GM19397 (cell line): ENCODE data around the gene LMOD1.
"Not testable (repeated sequence)": the region's sequence is repeated elsewhere in the genome, so short reads cannot be mapped to it uniquely, and the experiment has no call there.

Experiments
- ATAC-seq: cut with Tn5 transposase; IDR thresholded peaks from one replicate; pipeline ENCODE4 v1.9.1; 2021; ENCODE audit warnings: mild to moderate bottlenecking, moderate library complexity; ENCODE audit not compliant: unreplicated experiment

The LMOD1 gene

DNA sequence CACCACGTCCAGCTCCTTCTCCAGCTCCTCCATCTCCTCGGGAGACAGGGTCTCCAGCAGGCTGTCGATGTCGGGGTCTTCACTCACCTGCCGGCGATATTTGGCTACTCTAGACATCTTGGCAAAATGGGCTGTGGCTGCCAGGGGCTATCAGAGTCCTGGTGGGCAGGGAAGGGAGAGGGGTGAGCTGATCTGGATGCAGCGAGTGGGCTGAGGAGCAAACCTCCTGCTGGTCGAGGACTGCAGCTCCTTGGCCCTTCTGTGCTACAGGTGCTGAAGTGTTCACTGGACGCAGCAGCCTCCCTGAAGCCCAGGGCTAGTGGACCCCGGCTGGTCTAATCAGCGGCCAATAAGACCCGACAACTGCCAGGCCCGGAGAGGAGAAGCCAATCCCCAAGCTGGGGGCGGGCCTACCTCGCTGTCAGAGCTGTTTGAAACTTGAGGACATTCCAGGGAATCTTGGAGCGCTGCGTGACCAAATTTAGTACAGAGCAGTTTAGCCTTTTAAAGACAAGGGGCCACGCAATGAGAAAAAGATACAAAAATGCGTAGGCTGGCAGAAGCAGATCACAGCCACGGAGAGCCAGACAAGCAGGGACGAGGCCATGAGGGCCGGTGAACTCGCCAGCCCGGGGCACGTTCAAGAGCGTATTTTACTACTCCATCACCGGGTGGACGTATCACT is at the start of gene LMOD1:
Gene LMOD1 (minus strand): TSS at position 325 of the 685 bp plus-strand sequence. CDS start 208 bp downstream, at position 117.
- no peak for ATAC-seq

- no peak for ATAC-seq
Measured at GRCh38 chr1:201990427-201990826, 44.1 kb upstream of the LMOD1 start.

DNA sequence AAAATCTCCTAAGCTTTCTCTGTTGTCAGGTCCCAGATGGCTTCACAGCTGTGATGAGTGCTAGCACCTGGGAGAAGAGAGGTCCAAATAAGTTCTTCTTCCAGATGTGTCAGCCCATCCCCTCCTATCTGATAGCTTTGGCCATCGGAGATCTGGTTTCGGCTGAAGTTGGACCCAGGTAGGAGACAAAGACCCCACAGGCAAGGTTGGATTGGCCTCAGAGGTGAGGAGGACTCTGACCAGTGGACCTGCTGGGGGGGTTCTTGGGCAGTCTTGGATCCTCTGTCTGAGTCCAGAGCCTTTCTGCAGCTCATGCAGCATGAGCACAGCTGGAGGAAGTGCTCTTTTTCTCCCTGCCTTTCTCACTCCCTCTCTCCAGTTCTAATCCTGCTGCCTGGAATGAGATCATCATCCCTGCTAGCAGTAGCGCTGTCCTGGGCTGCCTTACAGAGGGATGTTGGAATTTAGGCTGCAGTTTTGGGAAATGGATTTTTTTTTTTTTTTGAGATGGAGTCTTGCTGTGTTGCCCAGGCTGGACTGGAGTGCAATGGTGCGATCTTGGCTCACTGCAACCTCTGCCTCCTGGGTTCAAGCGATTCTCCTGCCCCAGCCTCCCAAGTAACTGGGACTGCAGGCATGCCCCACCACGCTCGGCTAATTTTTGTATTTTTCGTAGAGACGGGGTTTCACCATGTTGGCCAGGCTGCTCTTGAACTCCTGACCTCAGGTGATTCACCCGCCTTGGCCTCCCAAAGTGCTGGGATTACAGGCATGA is 43.2 kb upstream of the LMOD1 start:
- no peak for ATAC-seq

- ATAC-seq = no peak
Measured at GRCh38 chr1:201988601-201989000, 42.3 kb upstream of the LMOD1 start.

DNA sequence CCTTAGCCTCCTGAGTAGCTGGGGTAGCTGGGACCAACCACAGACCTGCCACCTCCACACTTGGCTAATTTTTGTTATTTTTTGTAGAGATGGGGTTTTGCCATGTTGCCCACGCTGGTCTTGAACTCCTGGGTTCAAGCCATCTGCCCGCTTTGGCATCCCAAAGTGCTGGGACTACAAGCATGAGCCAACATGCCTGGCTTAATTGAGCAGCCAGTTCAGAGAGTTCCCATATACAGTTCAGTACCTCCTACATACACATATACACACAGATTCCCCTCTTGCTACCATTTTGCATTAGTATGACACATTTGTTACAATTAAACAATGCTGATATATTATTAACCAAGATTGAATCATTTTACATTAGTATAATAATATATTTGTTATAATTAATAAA is 39.0 kb upstream of the LMOD1 start:
- ATAC-seq = no peak

DNA sequence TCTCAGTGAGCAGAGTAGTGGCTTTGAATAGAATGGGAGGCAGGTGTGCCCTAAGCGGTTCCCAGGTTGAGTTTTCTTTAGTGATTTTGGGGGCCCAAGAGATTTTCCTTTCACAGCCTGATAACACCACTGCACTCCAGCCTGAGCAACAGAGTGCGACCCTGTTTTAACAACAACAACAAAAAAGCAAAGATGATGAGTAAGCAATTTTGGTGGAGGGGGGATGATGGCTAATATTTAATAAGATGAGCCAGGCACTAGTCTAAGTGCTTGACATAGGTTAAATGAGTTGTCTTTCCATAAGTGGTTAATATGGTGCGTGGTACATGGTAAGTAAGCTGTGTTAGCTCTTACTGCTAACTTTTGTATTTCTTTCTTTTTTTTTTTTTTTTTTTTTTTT is 38.1 kb upstream of the LMOD1 start:
- ATAC-seq = no peak

- ATAC-seq = no peak
Measured at GRCh38 chr1:201983380-201983805, 37.0 kb upstream of the LMOD1 start.

DNA sequence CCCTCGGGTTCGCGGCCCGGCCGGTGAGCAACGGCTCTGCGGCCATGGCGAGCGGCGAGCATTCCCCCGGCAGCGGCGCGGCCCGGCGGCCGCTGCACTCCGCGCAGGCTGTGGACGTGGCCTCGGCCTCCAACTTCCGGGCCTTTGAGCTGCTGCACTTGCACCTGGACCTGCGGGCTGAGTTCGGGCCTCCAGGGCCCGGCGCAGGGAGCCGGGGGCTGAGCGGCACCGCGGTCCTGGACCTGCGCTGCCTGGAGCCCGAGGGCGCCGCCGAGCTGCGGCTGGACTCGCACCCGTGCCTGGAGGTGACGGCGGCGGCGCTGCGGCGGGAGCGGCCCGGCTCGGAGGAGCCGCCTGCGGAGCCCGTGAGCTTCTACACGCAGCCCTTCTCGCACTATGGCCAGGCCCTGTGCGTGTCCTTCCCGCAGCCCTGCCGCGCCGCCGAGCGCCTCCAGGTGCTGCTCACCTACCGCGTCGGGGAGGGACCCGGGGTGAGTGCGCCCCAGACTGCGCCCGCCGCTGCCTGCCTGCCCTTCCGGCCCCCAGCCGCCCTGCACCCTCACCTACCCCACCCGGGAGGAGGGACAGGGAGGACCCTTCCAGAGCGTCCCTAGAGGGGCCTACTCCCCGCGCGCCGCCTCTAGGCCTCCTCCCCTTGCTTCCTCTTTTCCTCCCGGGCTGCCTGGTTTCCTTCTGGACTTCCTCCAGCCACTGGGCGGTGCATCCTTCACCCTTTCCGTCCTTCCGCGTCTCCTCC is 36.5 kb upstream of the LMOD1 start, which contains the start of gene RNPEP:
Gene RNPEP (plus strand): TSS at position 26 of the 757 bp plus-strand sequence. CDS start 19 bp downstream, at position 45.
- ATAC-seq = peak; percentile 78

DNA sequence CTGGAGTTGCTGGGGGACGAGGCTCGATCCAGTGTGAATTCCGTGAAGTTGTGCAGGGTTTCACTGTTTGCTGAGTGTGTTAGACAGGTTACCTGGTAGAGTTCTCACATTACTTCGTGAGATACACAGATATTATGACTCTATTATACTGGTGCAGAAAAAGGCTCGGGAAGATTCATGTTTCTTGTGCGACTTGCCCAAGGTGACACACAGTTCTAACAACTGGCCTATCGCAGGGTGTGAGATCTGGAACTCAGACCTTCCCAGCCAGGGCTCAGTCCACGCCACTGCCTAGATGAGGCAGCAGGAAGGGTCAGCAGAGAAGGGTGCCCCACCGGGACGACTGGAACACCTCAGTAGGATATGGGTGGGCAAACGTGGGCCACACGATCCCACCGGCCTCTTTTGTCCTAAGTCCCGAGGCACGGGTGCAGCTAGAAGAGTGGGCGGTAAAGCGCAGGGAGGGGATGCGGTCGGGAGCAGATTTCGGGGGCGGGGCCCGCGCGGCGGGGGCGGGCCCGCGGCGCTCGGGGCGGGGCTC is 35.8 kb upstream of the LMOD1 start:
- peak; percentile 16 for ATAC-seq

- no peak for ATAC-seq
Measured at GRCh38 chr1:201970334-201971159, 24.2 kb upstream of the LMOD1 start.

GRCh38 chr1:201968202-201968925 is 22.0 kb upstream of the LMOD1 start:
- no peak for ATAC-seq

- ATAC-seq = no peak
Measured at GRCh38 chr1:201966171-201966570, 19.8 kb upstream of the LMOD1 start.

GRCh38 chr1:201964261-201964660 is 17.9 kb upstream of the LMOD1 start:
- ATAC-seq = no peak

GRCh38 chr1:201962382-201962781 is 16.0 kb upstream of the LMOD1 start:
- ATAC-seq = not testable (repeated sequence)

DNA sequence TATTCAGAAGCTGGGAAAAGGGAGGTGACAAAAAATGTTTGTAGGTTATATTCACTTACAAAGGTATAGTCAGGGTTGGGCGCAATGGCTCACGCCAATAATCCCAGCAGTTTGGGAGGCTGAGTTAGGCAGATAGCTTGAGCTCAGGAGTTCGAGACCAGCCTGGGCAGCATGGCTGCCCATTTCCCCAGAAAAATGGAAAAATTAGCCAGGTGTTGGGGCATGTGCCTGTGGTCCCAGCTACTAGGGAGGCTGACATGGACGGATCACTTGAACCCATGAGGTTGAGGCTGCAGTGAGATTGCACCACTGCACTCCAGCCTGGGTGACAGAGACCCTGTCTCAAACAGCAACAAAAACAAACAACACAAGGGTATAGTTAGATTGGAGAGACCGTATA is 12.0 kb upstream of the LMOD1 start:
- no peak for ATAC-seq

- ATAC-seq = peak; percentile 4
Measured at GRCh38 chr1:201955729-201956143, 9.4 kb upstream of the LMOD1 start.

- peak; percentile 98 for ATAC-seq
Measured at GRCh38 chr1:201955009-201955728, 8.8 kb upstream of the LMOD1 start, which contains the start of gene TIMM17A. TSS of gene TIMM17A (plus strand) at chr1:201955503. CDS start at chr1:201955527, 24 bp downstream.

- ATAC-seq = no peak
Measured at GRCh38 chr1:201954263-201955008, 8.1 kb upstream of the LMOD1 start.
